Measurements from ENCODE around the gene CDKN1C. TPM values are rescaled to one million over a fixed set of nuclear protein-coding genes. Genes with fewer than 3 reads are reported as not detected.

Gene CDKN1C
- total and polyA plus RNA-seq, 2 of the 8 experiments (the other 6 are each of a cell fraction or from before 2014, with no cell fraction given): 12.8 to 14.1 TPM

DNA sequence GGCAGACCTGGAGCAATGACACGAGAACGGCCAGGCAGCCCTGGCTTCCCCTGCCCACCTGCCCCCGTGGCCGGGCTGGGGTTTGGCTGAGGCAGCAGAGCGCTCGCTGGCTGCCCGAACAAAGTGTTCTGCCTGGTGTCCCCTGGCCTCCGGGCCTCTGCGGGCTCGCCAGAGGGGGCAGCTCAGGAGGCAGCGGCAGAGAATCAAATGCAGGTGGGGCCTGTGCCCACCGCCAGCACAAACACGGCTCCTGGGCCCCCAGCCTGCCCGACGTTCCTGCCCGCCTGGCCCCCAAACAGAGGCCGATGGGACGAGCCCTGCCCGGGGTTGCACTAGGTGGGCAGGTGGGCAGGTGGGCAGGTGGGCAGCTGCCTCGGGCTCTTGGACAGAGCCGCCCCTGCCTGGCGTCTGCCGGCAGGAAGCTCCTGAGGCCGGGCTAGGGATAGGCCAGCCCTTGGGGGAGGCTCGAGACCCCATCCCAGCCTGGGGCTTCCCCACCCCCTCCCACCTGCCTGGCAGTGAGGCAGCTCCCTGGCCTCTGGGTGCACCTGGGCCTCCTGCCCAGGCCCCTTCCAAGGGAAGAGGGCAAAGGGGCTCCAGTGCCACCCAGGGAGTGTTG is 46.8 kb downstream of the CDKN1C start:
- H4K5ac ChIP-seq (ENCODE audit: insufficient read length, low read depth, low read length): no peak overlapping the region
- no peak overlapping the region for H3K4me2 ChIP-seq (ENCODE audit: insufficient read depth in 1 of 2, low read depth in 2 of 2, low read length in 2 of 2)
- no peak for FAIRE-seq
- DNase-seq (ENCODE audit: low read depth in 1 of 2, low spot score in 2 of 2): no peak
- H4K8ac ChIP-seq (ENCODE audit: extremely low read depth, insufficient read depth, low read length): no peak overlapping the region; the same call in 1 of the 2 replicates
- no peaks in the 10 kb centered on the region for H3K23me2 ChIP-seq (ENCODE audit: low read depth, low read length)
- H3K79me1 ChIP-seq (ENCODE audit: low read depth, low read length): no peaks in the 10 kb centered on the region
- no peak overlapping the region for H2AK5ac ChIP-seq (ENCODE audit: low read depth, low read length)
- H2AFZ ChIP-seq (ENCODE audit: low read length): no peak overlapping the region
- POLR2A ChIA-PET (ENCODE audit: partially characterized antibody): no interaction called here
- H3K18ac ChIP-seq (ENCODE audit: extremely low read depth, low read length): peak overlapping the region; percentile 32; the same call in 1 of the 2 replicates
- H3K14ac ChIP-seq (ENCODE audit: insufficient read length): no peak overlapping the region
- no peak overlapping the region for H3K27ac ChIP-seq (ENCODE audit: low read depth, low read length)
- H3K23ac ChIP-seq (ENCODE audit: insufficient read length): no peak overlapping the region
- H2BK5ac ChIP-seq (ENCODE audit: low read depth, low read length): no peak overlapping the region
- H4K91ac ChIP-seq (replicated peaks; ENCODE audit: insufficient read length, low read length): no peak overlapping the region
- no peak overlapping the region for H2BK120ac ChIP-seq (replicated peaks; ENCODE audit: low read depth, low read length)
- CTCF ChIA-PET (ENCODE audit: partially characterized antibody): interaction anchor here (1.4 kb wide), 1 partner anchor 49 kb away, joined by 4 read pairs; no protein-coding TSS in a partner anchor
- 83% methylated on average over 13 of the region's 25 CpGs; no CpG with 5 or more reads in 1 of the 2 experiments for WGBS, 2 experiments (ENCODE audit: extremely low coverage in 1 of 2, insufficient coverage in 1 of 2, insufficient read length in 1 of 2, insufficient replicate concordance in 2 of 2, low coverage in 1 of 2, low lambda C conversion rate in 2 of 2, missing lambda C conversion rate in 1 of 2)
- H3K4ac ChIP-seq (replicated peaks; ENCODE audit: insufficient read length, low read depth, low read length): no peak overlapping the region
- no peaks in the 10 kb centered on the region for H3K36me3 ChIP-seq (ENCODE audit: control insufficient read depth in 2 of 4, insufficient read depth in 4 of 4, low read length in 3 of 4)
- peaks cover 0 to 21% (median 13%) of the 10 kb centered on the region in 4 experiments; a peak in 6 of 7 replicates for H3K4me1 ChIP-seq (replicated peaks in 1 of 4; ENCODE audit: control insufficient read depth in 3 of 4, insufficient read depth in 4 of 4, low read length in 3 of 4)
- H4K20me1 ChIP-seq (replicated peaks in 1 of 2; ENCODE audit: control insufficient read depth in 1 of 2, insufficient read depth in 2 of 2, low read length in 2 of 2): peaks cover 0 to 2% of the 10 kb centered on the region in 2 experiments
- no peak overlapping the region for H3K4me3 ChIP-seq (ENCODE audit: extremely low read depth in 1 of 4, insufficient read depth in 2 of 4, low read depth in 3 of 4, low read length in 4 of 4)
- no peaks in the 10 kb centered on the region for H3K79me2 ChIP-seq (ENCODE audit: control insufficient read depth in 1 of 2, insufficient read depth in 2 of 2, low read length in 2 of 2)
- H2BK15ac ChIP-seq (ENCODE audit: low read length): no peak overlapping the region
- H3K27me3 ChIP-seq (replicated peaks in 1 of 4; ENCODE audit: control insufficient read depth in 3 of 4, extremely low read depth in 1 of 4, insufficient read depth in 3 of 4, low read length in 3 of 4): peaks cover 0 to 11% (median 5%) of the 10 kb centered on the region in 4 experiments; a peak in 3 of 7 replicates
- H3K56ac ChIP-seq (replicated peaks; ENCODE audit: insufficient read length, low read depth, low read length): no peak overlapping the region
- H3K9me3 ChIP-seq (ENCODE audit: insufficient read depth in 2 of 2, low read depth in 1 of 2, low read length in 1 of 2): no peaks in the 10 kb centered on the region
- H2BK20ac ChIP-seq (ENCODE audit: low read length): no peak overlapping the region
- H3K9ac ChIP-seq (replicated peaks in 1 of 4; ENCODE audit: extremely low read depth in 1 of 4, low read depth in 3 of 4, low read length in 3 of 4): no peak overlapping the region
- peak overlapping the region; percentile 87; the same call in 1 of the 2 replicates for H2BK12ac ChIP-seq (ENCODE audit: low read depth, low read length)
- no peak for TF ChIP-seq BRCA1 (IDR thresholded peaks at IDR 0.05; ENCODE audit: low read depth, low read length)
- no peak for TF ChIP-seq CTBP2 (IDR thresholded peaks at IDR 0.05; ENCODE audit: borderline replicate concordance, insufficient read depth, insufficient read length, low read length)
- TF ChIP-seq SIX5 (IDR thresholded peaks at IDR 0.05; ENCODE audit: low read depth, low read length): no peak
- TF ChIP-seq GABPA (IDR thresholded peaks at IDR 0.05; ENCODE audit: borderline replicate concordance, insufficient read depth, low read length): no peak
- TF ChIP-seq, protein P1, sequence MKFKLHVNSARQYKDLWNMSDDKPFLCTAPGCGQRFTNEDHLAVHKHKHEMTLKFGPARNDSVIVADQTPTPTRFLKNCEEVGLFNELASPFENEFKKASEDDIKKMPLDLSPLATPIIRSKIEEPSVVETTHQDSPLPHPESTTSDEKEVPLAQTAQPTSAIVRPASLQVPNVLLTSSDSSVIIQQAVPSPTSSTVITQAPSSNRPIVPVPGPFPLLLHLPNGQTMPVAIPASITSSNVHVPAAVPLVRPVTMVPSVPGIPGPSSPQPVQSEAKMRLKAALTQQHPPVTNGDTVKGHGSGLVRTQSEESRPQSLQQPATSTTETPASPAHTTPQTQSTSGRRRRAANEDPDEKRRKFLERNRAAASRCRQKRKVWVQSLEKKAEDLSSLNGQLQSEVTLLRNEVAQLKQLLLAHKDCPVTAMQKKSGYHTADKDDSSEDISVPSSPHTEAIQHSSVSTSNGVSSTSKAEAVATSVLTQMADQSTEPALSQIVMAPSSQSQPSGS (IDR thresholded peaks at IDR 0.05; ENCODE audit: low read length): no peak
- TF ChIP-seq RFX5 (IDR thresholded peaks at IDR 0.05; ENCODE audit: borderline replicate concordance, low read depth, low read length): no peak
- TF ChIP-seq HDAC2 (IDR thresholded peaks at IDR 0.05; ENCODE audit: borderline replicate concordance in 1 of 2, low read depth in 2 of 2, low read length in 2 of 2): no peak
- TF ChIP-seq POU5F1 (IDR thresholded peaks at IDR 0.05; ENCODE audit: low read depth, low read length): no peak
- no peak for TF ChIP-seq POLR2AphosphoS5 (IDR thresholded peaks at IDR 0.05; ENCODE audit: low read depth, low read length)
- no peak for TF ChIP-seq RNF2 (IDR thresholded peaks at IDR 0.05; ENCODE audit: borderline replicate concordance, low read depth, low read length, missing control alignments, poor library complexity, severe bottlenecking)

Measured in H1 (cell line).